Smooth muscle cell of the brain vasculature (primary cell): ENCODE data around the gene FOXN1.
"Not testable (repeated sequence)": the region's sequence is repeated elsewhere in the genome, so short reads cannot be mapped to it uniquely, and the experiment has no call there.

Source experiments
- DNase-seq: peaks from one replicate; pipeline ENCODE4 v3.0.0-alpha.2; 2012; ENCODE audit warnings: low read depth, low spot score

The FOXN1 gene

DNA sequence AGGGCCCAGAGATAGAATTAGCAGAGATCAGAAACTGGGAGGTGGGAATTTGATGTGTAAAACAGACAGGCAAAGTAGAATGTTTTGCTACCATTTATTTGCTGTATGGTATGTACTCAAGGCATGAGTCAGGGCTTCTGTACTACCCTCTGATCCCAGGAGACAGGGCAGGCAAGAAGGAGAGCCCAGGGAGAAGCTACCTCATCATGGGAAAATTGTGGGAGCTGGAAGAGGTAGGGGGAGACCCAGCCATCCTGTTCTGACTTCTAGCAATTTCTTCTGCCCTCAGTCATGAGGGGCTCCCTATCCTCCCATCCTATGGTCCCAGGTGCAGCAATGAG is 66.9 kb downstream of the FOXN1 start:
- no peak for DNase-seq

DNA sequence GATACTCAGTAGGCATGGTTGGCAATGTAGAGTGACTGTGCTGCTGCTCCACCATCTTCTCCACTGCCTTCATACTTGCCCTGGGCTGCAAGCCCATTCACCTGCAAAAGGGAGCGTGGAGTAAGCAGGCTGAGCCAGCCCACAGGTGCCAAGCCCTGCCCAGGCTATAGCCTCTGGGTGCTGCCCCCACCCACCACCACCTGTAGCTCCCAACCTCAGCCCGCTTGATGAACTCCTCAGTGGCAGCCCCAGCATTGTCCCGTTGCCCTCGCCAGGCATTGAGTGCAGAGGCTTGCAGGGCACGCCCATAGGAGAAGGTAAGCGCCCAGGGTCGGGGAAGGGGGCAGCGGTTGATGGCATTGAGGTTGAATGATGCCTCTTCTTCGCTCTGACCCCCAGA is 67.4 kb downstream of the FOXN1 start:
- DNase-seq: no peak

DNA sequence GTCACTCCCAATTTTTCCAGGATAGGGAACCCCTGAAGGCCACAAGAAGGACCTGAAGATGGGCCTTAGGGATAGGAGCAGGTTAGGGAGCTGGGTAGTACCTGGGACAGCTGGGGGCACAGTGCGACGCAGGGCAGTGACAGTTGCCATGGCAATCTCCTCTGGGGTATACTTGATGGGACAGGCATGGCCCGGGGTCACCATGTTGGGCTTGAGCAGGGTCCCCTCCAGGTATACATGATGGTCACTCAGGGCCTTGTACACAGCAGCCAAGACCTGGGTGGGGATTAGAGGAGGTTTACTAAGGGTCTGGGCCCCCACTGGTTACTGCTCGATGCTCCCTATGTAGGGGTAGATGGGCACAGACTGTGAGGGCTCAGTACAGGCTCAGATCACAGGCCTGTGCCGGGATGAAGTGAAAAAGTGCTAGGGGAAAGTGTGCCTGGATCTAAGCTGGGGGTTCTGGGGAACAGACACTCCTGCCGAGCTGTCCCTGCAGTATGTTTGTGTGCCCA is 67.9 kb downstream of the FOXN1 start:
- no peak for DNase-seq

DNA sequence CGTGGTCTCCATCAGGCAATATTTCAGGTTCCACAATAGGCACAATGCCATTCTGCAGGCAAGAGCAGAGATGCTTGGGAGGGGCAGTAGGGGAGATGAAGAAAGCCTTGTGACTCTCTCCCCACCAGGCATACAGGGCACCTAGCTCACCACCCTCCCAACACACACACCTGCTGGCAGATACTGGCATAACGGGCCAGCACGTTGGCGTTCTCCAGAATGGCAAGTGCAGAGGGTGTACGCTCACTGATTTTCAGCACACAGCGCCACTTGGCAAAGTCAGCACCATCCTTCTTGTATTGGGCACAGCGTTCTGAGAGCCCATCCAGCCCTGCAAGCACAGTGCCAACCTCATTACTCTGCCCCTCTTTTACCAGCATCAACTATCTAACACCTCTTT is 68.4 kb downstream of the FOXN1 start:
- DNase-seq: no peak

DNA sequence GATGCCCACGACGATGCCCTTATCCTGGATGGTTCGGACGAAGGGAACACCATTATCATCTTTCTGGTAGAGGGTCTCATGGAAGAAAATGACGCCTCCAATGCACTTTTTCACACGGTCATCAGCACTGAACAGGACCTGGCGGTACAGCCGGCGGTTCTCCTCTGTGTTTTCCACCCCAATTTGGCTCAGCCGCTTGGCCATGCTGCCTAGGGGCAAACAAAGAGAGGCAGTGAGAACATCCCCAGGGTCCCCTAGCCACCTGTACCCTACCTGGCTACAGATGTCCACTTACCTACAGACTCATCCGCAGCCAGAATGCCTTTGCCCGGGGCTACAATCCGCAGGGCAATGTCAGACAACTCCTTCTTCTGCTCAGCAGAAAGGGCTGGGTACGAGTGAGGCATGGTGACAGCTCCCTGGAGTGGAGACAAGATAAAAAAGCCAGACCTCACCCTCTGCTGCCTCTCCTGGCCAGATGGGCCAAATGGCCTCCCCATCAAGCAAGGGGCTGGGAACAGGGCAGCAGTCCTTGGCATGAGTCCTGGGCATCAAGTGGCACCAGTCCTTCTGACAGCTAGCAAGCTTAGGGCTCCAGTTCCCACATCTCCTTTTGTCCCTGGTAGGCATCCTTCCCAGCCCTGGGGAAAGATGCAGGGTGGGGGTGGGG is 69.1 kb downstream of the FOXN1 start:
- no peak for DNase-seq

DNA sequence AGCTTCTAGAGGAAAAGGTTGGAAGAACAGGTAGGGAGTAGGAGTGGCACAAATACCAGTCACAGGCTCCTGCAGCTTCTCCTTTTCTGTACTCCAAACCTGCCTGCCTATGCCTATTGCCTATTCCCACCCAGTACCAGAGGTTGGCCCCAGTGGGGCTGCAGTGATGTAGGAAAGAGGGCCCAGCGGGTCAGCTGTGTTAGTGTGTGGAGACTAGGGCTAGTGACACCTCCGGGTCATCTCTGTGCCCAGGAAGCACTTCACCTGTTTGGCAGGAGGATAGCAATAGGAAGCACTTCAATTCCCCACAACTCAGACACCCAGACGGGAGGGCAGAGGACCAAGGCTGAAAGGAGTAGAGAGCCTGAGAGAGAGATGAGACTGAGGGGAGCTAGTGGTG is 69.9 kb downstream of the FOXN1 start:
- DNase-seq: not testable (repeated sequence)

DNA sequence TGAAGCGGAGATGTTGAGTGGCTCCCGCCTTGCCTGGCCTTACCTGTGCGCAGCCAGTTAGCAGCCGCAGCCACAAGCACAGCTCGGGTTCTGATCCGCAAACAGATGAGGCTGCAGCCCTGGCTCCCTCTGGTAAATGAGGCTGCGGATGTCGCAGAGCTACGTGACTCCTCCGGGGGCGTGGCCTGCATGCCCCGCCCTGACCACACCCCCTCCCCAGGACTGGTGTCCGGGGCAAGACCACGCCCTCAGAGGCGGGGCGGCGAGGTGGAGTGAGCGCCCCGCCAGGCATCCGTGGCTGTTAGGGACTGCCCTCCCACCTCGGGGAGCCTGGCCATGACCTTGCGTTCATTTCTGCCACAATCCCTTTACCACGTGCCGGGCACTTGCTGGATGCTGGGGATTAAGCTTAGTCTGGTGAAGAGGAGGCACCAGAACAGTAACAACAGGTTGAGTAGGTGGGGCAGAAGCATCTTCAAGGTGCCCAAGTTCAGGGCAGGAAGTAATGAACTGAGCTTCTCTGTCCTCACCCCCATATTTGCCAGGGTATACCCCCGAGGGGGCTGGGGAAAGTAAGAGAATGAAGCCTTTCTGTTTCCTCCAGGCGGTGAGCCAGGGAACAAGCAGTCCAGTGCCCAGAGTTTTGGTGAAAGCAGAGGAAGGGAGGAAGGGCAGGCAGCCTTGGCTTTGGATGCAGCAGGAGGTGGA is 70.8 kb downstream of the FOXN1 start, which contains the start of gene ALDOC:
Gene ALDOC (minus strand): TSS at position 138 of the 708 bp plus-strand sequence. CDS start 1,363 bp downstream, outside the sequence.
- DNase-seq: peak; percentile 73

DNA sequence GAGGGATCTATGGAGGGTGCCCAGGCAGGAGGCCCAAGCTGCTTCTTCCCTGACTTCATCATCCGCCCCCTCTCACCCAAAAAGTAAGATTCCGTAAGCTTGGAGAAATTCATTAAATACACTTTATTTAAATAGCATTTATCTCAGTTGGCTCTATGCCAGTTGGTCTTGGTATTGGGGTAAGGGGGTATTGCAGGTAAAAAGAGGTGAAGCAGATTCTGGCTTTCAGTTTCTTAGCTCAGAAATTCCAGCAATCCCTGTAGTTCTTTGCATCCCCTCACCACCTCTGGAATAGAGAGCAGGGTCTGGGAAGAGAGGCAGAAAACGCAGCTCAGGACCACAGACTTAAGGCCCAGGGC is 71.3 kb downstream of the FOXN1 start:
- DNase-seq: no peak

DNA sequence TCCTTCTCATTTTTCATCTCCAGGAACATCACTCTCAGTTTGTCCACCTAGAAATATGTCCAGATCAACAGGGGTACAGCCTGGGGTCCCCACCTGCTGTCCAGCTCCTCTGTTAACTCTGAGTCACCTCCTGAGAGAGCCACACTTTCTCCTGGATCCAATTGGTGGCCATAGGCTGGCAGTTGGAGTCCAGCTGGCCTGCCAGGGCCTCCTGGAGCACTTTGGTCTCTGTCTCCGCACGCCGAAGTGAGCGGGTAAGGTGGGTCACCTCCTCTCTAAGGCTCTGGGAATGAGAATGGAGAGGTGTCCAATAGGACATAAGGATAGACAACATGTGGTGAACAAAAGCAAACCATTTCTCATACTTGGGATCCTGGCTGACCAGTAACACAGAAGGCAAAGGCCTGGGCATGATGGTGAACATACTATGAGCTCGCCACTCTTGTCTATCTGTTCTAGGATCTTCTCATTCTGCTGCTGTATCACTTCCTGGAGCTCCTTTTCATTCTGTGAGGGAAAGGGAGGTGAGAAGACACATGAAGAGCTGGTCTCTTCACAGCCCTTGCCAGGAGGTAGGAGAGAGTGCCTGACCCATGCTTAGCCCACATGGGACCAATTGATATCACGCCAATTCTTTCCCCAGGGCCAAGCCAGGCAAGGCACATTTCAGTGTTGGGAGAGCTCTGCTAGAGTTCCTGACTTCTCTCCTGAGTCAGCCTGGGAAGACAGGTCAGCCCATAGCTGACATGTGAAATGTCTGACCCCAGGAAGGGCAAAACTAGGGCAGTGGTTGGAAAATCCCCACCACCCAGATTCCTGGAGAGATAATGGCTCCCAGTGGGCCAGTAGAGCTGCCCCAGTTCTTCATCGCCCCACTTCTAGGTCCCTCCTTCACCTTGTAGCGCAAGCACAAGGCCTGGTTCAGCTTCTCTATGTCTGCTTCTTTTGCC is 72.4 kb downstream of the FOXN1 start:
- no peak for DNase-seq

DNA sequence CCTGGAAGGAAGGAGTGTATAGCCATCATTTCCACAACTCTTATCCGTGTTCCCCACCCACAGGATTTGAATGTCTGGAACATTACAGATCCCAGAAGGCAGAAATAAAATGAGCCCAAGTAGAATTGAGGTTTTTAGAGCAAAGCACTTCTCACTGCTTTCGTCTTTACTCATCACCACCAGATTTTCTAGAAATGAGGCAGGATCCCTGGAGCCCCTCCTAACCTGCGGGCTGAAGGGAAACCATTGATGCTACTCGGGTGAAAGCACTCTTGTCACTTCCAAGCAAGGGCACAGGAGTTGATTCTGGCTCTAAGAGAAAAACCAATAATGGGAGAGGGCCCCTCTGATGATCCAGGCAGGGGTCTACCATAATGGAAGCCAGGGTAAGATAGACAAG is 73.4 kb downstream of the FOXN1 start:
- no peak for DNase-seq

DNA sequence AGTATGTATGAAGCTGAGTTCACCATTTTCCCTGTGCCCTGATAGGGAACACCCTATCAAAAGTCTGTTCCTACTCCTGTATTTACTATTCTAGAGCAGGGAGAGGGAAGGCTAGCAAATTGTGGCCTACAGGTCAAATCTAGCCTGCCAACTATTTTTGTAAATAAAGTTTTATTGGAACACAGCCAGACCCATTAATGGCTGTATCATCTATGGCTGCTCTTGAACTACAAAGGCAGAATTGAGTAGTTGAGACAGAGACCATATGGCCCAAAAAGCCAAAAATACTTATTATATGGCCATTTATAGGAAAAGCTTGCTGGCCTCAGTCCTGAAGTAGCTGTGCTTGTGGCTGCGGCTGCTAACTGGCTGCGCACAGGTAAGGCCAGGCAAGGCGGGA is 74.8 kb downstream of the FOXN1 start:
- DNase-seq: no peak

DNA sequence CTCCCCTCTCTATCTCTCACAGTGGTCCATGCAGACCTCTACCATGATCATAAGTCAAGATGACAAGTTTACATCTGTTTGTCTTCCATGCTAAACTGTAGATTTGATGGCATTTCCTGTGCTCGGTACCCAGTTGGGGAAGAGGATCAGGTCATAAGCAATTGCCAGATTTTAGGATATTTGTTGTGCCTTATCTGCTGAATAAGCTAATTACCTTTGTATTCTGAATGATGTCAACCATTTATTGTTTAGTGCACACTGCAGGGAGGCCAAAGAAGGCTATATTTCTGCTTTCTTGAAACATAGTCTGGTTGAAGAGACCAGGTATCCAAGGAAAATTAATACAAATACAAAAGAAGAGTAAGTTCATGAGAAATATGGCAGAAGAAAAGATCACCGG is 76.4 kb downstream of the FOXN1 start:
- DNase-seq: no peak

DNA sequence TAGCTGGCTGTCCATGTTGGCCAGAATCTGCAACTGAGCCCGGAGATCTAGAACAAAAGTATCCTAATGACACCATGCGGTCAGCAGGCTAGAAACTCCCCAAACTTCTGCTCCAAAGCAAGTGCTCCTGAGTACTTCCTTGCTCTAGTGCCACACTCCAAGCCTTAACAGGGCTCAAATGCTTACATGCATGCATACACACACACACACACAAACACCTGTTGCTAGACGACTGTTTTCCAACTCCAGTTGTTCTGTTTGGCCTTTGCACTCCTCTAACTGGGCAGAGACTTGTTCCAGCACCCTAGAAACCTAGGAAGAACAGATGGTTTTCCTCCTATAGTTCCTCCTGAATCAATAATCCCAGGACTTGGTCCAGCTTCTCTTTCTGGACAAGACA is 78.3 kb downstream of the FOXN1 start:
- DNase-seq: no peak

DNA sequence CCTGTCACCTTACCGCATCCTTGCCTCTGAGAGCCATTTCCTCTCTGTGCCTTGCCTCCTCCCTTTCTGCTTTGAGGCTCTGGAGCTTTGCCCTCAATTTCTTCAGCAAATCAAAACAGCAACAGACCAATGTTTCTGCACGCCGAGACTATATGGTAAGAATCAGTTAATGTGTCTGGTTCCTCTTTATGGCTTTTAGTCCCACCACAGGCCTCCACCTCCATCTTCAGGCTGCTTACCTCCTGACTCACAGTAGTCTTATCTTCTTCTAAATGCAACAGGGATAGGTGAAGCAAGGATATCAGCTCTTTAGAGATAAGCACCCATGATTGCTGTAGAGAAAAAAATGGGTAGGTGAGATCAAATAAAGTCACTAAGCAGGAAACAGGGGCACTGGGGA is 79.7 kb downstream of the FOXN1 start:
- no peak for DNase-seq
